ENCODE results near the gene BMPR1B. TPM values are rescaled to one million over a fixed set of nuclear protein-coding genes. Genes with fewer than 3 reads are reported as not detected.

The BMPR1B gene
- total RNA-seq, 1 experiment from 2014 or later: 0.27 TPM

DNA sequence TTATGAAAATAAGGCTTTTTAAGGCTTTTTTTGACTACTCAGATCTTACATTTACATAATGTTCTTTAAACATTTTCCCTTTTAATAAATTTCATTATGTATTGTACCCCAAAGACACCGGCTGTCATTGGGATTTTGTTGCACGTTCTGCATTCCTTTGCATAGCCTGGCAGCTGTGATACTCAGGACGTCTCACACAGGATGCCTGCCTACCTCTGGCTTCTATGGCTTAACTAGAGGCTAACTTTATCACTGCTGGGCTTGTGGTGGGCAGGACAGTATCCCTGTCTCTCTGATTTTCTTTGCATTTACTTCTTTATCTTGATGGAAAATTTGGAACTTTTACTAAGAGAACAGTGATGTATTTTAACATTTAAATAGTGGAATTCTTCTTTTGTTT is 147.8 kb downstream of the BMPR1B start:
- DNase-seq (ENCODE audit: extremely low read depth, low read depth): no peak

DNA sequence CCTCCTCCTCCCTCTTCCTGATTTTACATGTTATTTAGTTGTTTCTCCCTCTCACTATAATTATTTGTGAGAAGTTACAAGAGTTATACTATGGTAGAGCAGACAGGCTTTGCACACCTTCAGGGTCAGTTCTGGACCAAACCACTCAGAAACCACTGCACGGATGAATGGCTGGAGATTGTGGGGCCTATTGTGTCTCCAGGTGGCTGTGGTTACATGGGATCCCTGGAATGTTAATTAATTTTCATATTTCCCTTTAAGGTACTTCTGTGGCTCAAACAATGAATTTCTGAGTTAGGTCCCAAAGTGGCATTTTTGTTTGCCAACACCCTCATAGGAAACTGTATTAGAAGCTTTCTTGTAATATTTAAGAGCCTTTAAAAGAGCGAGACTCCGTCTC is 151.9 kb downstream of the BMPR1B start:
- DNase-seq (ENCODE audit: extremely low read depth, low read depth): no peak

DNA sequence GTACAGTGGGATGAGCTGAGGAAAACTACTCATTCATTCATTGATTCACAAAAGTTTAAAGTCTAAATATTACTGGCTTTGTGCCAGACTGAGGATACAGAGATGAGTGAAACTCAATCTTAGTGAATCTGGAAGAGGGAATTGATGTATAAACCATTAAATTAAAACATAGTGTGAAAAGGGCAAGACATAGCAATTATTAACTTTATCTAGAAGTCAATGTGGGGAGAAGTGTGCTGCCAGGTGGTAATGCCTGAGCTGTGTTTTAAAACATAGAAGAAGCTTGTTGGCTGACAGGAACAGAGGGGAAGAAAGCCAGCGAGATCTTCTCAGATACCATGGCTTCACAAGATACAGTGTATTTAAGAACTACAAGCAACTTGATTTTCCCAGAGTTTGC is 153.4 kb downstream of the BMPR1B start:
- DNase-seq (ENCODE audit: extremely low read depth, low read depth): no peak

DNA sequence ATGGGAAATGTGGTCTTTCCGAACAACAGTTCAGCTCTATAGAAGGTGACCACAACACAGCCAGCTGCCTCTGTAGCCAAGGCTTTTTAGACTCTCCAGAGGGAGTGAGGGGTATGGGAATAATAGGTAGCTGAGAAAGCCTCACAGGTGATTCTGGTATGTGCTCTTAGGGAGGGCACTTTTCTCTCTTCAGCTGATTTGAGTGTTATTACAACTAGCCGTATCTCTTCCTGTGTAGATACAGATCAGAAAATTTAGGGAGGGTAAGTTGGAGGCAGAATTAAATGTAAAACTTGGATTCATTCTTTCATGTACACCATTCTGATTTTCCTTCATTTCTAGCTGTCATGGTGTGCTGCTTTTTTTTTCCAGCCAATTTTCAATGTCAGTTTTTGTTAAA is 154.9 kb downstream of the BMPR1B start:
- no peak for DNase-seq (ENCODE audit: extremely low read depth, low read depth)

DNA sequence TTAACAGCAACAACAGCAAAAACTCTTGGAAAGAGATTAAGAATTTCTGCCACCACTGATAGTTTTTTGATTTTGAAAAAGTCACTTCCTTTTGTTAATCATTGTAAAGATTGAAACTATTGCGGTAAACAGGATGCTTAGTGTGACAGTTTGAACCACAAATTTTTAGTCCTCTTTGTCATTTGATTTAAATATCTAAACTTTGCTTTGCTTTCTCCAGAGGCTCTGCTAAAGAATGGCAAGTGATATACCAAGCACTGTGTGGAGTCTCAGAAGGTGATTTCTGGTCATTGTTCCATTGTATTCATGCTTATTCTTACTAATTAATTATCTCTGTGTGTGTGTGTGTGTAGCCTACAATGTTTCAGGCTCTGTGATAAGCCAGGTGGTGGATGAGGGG is 155.6 kb downstream of the BMPR1B start:
- DNase-seq (ENCODE audit: extremely low read depth, low read depth): no peak

DNA sequence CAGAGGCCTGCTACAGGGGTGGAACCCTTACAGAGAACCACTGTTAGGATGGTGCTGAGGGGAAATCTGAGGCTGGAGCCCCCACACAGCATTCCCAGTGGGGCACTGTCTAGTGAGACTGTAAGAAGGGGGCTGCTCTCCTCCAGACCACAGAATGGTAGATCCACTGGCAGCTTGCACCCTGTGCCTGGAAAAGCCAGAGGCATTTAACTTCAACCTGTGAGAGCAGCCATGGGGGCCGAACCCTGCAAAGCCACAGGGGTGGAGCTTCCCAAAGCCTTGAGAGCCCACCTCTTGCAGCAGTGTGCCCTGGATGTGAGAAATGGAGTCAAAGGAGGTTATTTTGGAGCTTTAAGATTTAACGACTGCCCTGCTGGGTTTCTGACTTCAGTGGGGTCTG is 159.4 kb downstream of the BMPR1B start:
- no peak for DNase-seq (ENCODE audit: extremely low read depth, low read depth)

DNA sequence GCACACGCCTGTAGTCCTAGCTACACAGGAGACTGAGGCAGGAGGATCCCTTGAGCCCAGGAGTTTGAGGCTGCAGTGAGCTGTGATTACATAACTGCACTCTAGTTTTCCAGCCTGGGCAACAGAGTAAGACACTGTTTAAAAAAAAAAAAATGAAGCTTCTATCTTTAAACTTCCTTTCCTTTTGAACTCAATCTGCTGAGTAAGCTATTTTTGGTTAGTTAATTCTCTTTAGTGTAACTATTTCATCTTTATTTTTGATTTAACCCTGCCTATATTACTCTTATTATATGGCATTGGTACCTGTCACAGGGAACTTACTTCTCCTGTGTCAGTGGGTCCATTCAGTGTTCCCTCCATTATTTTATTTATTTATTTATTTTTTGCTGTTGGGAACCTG is 160.8 kb downstream of the BMPR1B start:
- no peak for DNase-seq (ENCODE audit: extremely low read depth, low read depth)

DNA sequence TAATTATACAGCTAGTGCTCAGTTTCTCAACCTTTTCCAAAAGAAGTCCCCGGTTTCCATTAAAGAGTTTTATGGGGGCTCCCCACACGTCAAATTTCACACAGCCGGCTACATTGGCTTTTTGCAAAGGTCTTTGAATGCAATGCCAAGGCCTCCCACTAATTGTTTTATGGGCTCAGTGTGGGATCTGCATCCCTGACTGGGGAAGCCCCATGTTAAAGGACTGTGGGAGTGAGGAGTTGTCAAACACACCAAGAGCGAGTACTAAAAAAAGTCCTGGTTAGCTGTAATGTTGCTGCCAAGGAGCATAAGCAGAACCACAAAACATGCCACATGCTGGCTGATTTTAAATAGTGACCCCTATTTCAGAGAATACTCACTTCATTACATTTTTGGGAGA is 162.6 kb downstream of the BMPR1B start:
- DNase-seq (ENCODE audit: extremely low read depth, low read depth): no peak

DNA sequence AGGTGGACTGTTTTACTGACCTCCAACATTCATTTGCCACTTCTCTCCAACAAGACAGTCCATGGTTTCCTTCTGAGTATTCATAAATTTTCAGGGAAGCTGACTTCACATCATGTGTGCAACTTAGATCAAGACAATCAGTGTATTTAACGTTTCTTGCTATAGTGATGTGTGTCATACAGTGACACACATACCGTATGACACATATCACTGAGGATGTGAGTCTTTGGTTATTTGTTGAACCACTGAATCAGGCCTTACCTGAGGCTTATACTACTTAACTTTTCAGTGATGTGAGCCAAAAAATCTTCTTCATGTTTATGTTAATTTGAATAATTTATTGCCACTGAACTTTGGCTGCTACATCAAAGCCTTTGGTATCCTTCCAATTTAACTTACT is 166.8 kb downstream of the BMPR1B start:
- DNase-seq (ENCODE audit: extremely low read depth, low read depth): no peak

DNA sequence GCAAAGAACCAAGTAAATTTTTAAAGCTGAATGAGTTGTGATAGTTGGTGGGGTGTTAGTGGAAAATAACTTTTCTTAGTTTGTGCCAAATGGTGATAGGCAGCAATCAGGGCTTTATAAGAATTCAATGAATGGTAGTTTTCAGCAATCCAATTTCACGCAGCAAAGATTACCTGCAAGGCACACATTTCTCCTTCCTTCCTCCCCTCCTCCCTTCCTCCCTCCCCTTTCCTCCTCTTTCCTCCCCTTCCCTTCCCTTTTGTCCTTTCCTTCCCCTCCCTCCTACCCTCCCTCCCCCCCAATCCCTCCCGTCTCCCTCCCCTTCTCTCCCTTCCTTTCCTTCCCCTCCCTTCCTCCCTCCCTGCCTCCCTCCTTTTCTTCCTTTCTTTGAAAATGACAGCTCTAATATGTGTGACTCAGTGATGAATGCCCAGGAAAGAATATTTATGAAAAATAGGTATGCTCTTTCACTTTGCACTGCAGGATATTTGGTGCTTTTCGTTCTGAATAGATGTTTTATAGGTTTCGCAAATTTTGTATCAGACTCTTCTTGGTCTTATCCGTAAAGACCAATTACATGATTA is 168.1 kb downstream of the BMPR1B start:
- DNase-seq (ENCODE audit: extremely low read depth, low read depth): no peak

DNA sequence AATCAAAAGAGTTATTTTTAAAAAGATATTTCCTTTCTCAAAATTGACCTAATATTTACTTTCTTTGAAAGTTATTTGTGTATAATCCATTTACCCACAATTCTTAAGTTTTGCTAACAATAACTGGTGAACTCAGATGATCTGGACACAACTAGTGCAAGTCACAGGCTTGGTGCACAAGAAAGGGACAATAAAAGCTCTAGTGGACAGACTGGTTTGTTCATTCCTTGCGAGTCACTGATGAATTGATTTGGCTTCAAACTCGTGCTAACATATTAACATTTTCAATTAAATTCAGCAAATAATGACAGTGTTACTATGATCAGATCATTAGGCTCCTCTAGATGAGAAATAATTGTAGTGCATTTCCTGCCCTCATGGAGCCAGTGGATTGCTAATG is 169.2 kb downstream of the BMPR1B start:
- no peak for DNase-seq (ENCODE audit: extremely low read depth, low read depth)

DNA sequence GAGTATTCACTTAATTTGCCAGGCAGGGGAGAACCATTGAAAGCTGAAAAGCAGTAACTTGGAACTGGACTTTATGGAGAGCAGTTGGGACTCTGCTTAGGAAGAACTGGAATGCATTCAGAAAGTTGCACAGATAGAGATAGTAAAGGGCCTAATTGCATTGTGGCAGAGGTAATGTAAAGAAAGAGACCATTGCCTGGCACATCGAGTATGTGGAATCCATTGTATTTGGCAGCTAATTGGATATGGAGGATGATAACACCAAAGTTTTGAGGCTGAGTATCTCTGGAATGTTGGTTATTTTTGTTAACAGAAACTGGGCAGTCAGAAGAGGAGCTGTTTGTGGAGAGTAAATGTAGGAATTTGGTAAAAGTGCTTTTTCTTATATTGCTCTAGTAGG is 169.9 kb downstream of the BMPR1B start:
- no peak for DNase-seq (ENCODE audit: extremely low read depth, low read depth)

DNA sequence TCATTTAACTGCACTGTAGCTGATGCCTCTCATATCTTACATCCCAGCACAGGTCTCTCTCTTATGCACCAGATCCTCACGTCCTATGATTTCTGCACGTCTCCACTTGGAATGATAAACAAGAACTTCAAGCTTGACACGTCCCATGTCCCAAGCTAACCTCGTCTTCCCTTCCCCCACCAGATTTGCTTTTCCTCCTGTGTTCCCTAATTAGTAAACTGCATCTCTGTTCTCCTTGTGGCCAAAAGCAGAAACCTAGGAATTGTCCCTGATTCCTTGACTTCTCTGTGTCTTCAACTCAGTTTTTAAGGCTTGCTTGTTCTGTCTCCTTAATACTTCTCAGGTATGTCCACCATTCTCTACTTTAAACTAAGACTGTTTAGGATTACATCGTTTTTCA is 171.9 kb downstream of the BMPR1B start:
- no peak for DNase-seq (ENCODE audit: extremely low read depth, low read depth)

DNA sequence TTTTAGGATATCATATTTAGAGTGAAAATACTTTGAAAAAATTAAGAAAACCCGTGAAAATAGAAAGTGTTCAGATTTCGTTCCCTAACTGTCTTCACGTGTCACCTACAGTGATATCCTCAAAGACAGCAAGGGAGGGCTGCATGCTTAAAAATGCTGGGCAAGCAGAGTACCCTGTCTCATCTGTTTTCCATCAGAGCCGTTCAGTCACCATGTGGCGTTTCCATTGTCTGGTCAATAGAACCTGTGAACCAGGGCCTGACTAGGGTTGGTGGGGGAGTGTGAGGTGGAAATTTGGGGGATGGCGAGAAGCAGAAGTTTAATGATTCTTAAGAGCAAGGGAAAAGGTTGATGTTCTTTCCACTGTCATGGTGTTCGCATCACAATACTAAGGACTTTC is 173.9 kb downstream of the BMPR1B start:
- no peak for DNase-seq (ENCODE audit: extremely low read depth, low read depth)

DNA sequence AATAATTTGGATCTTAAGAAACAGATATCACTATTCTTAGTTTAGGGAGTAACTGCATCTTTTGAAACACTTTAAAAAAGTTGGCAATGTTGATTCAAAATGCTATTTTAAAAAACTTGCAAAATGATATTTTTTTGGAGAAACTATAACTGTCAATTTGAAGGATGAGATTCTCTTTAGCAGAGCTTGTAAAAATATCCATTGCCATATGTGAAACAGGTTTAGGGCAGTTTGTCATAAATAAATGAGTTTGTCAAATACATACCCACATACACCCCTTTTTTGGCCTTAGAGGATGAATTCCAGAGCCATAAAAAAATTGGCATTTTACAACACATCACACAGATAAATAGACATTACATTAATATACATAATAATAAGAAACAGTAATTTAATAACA is 174.6 kb downstream of the BMPR1B start:
- no peak for DNase-seq (ENCODE audit: extremely low read depth, low read depth)

DNA sequence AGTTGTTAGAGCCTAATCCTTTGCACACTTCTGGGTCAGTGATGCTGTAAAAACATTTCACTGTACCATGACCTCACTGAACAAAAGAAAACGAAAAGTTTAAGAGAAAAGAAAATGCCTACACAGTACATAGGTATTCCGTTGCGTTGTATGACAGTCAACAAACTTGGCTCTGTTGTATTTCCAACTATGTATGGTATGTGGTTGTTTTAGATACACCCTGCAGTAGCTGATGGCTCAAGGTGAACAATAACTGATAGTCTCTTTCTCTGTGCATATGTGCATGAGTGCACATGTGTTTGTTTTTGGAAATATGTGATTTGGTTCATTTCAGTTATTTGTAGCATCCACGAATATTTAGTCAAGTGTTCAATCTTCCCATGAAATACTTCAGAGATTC is 176.0 kb downstream of the BMPR1B start:
- DNase-seq (ENCODE audit: extremely low read depth, low read depth): no peak

DNA sequence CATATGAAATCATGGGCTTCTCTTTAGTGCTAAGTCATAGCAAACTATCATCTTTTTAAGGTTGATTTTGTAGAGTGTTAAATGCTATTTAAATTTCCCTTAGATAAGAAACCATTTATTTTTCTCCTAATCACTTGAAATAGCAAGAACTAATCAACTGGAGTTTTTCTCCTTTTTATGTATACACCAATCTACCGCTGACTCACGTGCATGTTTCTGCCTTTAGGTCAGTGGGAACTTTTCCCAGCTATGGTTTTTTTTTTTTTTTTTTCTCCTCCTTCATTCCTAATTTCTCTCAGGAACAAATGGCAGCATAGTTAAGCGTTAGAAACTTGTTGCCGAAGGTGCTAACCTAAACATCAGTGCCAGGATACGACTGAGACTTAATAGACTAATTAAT is 176.4 kb downstream of the BMPR1B start:
- no peak for DNase-seq (ENCODE audit: extremely low read depth, low read depth)

DNA sequence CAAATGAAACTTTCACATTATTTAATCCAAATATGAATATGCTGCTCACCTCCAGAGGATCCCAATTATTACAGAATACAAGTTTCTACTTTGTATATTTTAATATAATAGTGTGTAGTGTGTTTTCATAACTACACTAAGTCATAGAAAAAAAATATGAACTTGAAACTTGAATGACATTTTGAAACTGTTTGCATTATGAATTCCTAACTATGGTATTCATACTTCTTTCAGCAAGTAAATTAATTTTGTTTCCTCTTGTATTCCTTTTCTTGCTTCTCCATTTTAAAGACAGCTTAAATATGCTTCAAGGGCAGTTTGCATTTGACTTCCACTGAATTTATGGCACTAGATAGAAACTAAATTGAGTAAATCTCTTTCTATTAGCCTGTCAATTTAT is 177.1 kb downstream of the BMPR1B start:
- DNase-seq (ENCODE audit: extremely low read depth, low read depth): no peak

DNA sequence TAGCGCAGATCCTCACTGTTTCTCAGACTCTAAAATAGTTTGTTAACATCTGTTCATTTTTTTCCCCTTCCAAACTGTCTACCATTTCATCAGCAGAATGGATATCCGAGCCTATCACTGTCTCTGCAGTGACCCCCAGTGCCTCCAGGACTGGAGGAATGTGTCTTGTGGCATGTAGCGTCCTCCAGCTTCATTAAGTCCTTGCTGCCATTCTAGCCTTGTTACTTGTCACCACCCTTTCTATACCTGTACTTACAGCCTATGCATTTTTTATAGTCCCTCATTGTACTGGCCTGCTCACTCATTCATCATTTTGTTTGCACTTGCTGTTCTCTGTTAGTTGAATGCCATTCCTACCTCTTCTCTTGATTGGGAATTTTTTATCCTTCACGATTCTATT is 179.1 kb downstream of the BMPR1B start:
- no peak for DNase-seq (ENCODE audit: extremely low read depth, low read depth)

DNA sequence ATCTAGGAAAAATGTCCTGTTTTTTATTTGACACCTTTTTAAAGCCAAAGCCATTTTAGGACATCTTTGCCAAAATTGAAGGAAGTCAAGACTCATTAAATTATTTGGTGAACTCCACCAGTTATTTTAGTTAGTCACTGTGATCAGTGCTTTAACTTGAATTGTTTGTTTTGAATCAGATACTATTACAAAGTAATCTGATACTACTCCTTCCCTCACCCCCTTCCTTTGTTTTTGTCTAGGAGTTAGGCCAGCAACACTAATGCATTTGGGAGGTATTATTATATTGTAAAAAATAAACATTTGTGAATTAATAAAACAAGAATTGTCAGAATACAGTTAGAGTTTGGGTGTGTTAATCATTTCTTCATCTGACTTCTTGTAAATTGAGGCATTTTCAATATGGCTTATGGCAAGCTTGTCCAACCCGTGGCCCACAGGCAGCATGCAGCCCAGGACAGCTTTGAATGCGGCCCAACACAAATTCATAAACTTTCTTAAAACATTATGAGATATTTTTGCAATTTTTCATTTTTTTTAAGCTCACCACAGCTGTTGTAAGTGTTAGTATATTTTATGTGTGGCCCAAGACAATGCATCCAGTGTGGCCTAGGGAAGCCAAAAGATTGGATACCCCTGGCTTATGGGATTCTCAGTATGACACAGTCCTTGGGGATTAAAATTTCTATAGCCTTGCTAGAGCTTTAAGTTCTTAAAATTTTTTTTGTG is 182.2 kb downstream of the BMPR1B start:
- no peak for DNase-seq (ENCODE audit: extremely low read depth, low read depth)

DNA sequence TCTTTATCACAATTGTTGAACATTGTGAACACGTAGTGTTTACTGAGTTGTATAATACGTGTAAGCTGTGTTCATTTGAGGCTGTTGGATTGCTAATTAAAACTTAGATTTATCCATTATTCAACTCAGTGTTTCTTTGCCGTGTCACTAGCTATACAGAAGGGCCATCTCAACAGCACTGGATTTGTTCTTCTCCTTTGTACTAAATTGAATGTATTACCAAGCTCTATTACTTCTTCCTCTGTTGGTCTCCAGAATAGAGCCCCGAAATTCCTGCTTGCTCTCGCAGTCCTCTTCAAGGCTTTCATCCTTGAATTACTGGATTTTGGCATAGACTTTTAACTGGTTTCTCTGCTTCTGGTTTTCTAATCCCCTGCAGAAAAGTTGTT is 182.8 kb downstream of the BMPR1B start:
- no peak for DNase-seq (ENCODE audit: extremely low read depth, low read depth)

DNA sequence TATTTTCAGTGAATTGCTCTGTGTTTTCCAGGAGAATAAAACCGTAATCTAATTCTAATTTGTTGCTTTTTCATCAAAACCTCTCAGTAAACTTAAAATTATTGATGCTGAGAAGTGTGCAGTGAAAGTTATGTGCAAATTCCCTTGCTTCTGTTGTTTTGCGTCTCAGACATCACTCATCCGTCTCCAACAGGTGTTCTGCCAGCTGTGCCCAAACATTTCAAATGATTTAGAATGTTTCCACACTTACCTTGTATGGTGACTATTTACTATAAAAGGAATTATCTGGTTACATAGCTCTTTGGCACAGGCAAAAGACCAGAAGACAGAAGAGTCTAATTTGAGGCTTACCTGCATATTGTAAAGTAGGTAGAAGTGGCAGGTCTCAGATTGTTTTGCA is 184.0 kb downstream of the BMPR1B start:
- no peak for DNase-seq (ENCODE audit: extremely low read depth, low read depth)

DNA sequence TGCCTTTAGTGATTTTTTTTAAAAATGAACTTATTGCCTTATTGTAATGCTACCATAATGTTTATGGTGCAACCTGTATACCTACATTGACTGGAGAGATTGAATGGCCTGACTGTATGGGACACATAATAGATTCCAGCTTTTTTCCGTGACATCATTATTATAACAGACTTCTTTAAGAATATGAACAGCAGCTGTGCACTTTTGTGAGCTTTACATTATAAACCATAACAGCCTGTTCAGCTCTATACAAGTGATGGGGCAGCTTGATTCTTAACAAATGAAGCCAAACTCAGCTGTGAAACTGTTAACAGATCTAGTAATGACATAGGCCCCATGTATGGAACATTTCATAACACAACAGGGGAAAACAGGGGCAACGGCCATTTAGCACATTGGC is 187.0 kb downstream of the BMPR1B start:
- DNase-seq (ENCODE audit: extremely low read depth, low read depth): no peak
